HEK293 (cell line): ENCODE data around the gene GSC2.

Experiments used
- PRDM4 ChIP-seq: fragments of 450-650 bp; formaldehyde crosslinking; IDR thresholded peaks from 2 replicates; pipeline ENCODE4 v1.5.1; 2017; ENCODE audit warnings: missing biosample characterization, missing genetic modification characterization
- SCRT1 ChIP-seq: fragments of 450-650 bp; formaldehyde crosslinking; IDR thresholded peaks from 2 replicates; pipeline ENCODE4 v1.5.1; 2016; ENCODE audit warnings: missing biosample characterization, missing genetic modification characterization, borderline replicate concordance
- SP3 ChIP-seq: fragments of 450-650 bp; formaldehyde crosslinking; IDR thresholded peaks from 2 replicates; pipeline ENCODE4 v1.5.1; 2016; ENCODE audit warnings: missing biosample characterization, missing genetic modification characterization
- ZBTB17 ChIP-seq: fragments of 450-650 bp; formaldehyde crosslinking; IDR thresholded peaks from 2 replicates; pipeline ENCODE4 v1.5.1; 2016; ENCODE audit warnings: missing biosample characterization, missing genetic modification characterization
- ZBTB48 ChIP-seq: fragments of 450-650 bp; formaldehyde crosslinking; IDR thresholded peaks from 2 replicates; pipeline ENCODE4 v1.5.1; 2016; ENCODE audit warnings: missing biosample characterization, missing genetic modification characterization
- ZNF488 ChIP-seq: fragments of 450-650 bp; formaldehyde crosslinking; IDR thresholded peaks from 2 replicates; pipeline ENCODE4 v1.5.1; 2016; ENCODE audit warnings: missing biosample characterization, missing genetic modification characterization
- ZNF513 ChIP-seq: fragments of 450-650 bp; IDR thresholded peaks from 2 replicates; pipeline ENCODE4 v1.5.1; 2018; ENCODE audit warnings: missing biosample characterization, missing genetic modification characterization
- ZNF529 ChIP-seq: fragments of 450-650 bp; formaldehyde crosslinking; IDR thresholded peaks from 2 replicates; pipeline ENCODE4 v1.5.1; 2017; ENCODE audit warnings: missing genetic modification characterization, missing biosample characterization; ENCODE audit not compliant: insufficient replicate concordance
- ZNF549 ChIP-seq: fragments of 450-650 bp; IDR thresholded peaks from 2 replicates; pipeline ENCODE4 v1.5.1; 2018; ENCODE audit warnings: missing biosample characterization, missing genetic modification characterization, mild to moderate bottlenecking, inconsistent platforms, moderate library complexity
- ZNF596 ChIP-seq: fragments of 450-650 bp; IDR thresholded peaks from 2 replicates; pipeline ENCODE4 v1.5.0; 2018; ENCODE audit warnings: missing biosample characterization, mild to moderate bottlenecking, missing genetic modification characterization, moderate library complexity
- ZNF707 ChIP-seq: fragments of 450-650 bp; formaldehyde crosslinking; IDR thresholded peaks from 2 replicates; pipeline ENCODE4 v1.5.1; 2016; ENCODE audit warnings: missing biosample characterization, missing genetic modification characterization
- ZNF768 ChIP-seq: fragments of 450-650 bp; formaldehyde crosslinking; IDR thresholded peaks from 2 replicates; pipeline ENCODE4 v1.5.1; 2018; ENCODE audit warnings: missing biosample characterization, mild to moderate bottlenecking, missing genetic modification characterization
- ZNF777 ChIP-seq: fragments of 450-650 bp; formaldehyde crosslinking; IDR thresholded peaks from 2 replicates; pipeline ENCODE4 v1.5.1; 2017; ENCODE audit warnings: missing biosample characterization, missing genetic modification characterization, borderline replicate concordance
- ZNF830 ChIP-seq: fragments of 450-650 bp; IDR thresholded peaks from 2 replicates; pipeline ENCODE4 v1.5.0; 2018; ENCODE audit warnings: missing biosample characterization, missing genetic modification characterization, low read depth, mild to moderate bottlenecking, moderate library complexity
- ZSCAN16 ChIP-seq: fragments of 450-650 bp; formaldehyde crosslinking; IDR thresholded peaks from 2 replicates; pipeline ENCODE4 v1.5.1; 2016; ENCODE audit warnings: missing biosample characterization, missing genetic modification characterization
- TF ChIP-seq, protein P1 (sequence below): fragments of 450-650 bp; formaldehyde crosslinking; IDR thresholded peaks from 2 replicates; pipeline ENCODE4 v1.5.1; 2016; ENCODE audit warnings: missing biosample characterization, missing genetic modification characterization, low read depth
- TF ChIP-seq, protein P2 (sequence below): fragments of 450-650 bp; formaldehyde crosslinking; IDR thresholded peaks from 2 replicates; pipeline ENCODE4 v1.5.1; 2016; ENCODE audit warnings: missing biosample characterization, missing genetic modification characterization, low read depth
- TF ChIP-seq, protein P3 (sequence below): fragments of 450-650 bp; formaldehyde crosslinking; IDR thresholded peaks from 2 replicates; pipeline ENCODE4 v1.5.1; 2016; ENCODE audit warnings: missing biosample characterization, missing genetic modification characterization
- TF ChIP-seq, protein P4 (sequence below): IDR thresholded peaks from 2 replicates; pipeline ENCODE4 v1.6.1; 2011; ENCODE audit warnings: mild to moderate bottlenecking, low read depth, low read length, borderline replicate concordance
- TF ChIP-seq, protein P5 (sequence below): fragments of 450-650 bp; formaldehyde crosslinking; IDR thresholded peaks from 2 replicates; pipeline ENCODE4 v1.5.0; 2017; ENCODE audit warnings: missing biosample characterization, missing genetic modification characterization, borderline replicate concordance

The GSC2 gene

GRCh38 chr22:19177164-19178064, 27.3 kb upstream of the GSC2 start (continued):
- TF ChIP-seq ZBTB48 (tag by site-specific recombination) (no peak), ZNF549 (no peak), SP3 (tag by site-specific recombination) (no peak), ZSCAN16 (no peak), ZNF513 (no peak), ZNF529 (tag by site-specific recombination) (no peak), ZNF488 (tag by site-specific recombination) (no peak), ZNF707 (tag by site-specific recombination) (no peak), ZNF596 (no peak), SCRT1 (tag by site-specific recombination) (no peak), ZNF830 (no peak), ZBTB17 (0 out of 2 replicates have a peak, but pooled peaks have one; percentile 10), ZNF768 (tag by site-specific recombination) (no peak), PRDM4 (tag by site-specific recombination) (no peak), ZNF777 (tag by site-specific recombination) (no peak)
- TF ChIP-seq, protein P1, sequence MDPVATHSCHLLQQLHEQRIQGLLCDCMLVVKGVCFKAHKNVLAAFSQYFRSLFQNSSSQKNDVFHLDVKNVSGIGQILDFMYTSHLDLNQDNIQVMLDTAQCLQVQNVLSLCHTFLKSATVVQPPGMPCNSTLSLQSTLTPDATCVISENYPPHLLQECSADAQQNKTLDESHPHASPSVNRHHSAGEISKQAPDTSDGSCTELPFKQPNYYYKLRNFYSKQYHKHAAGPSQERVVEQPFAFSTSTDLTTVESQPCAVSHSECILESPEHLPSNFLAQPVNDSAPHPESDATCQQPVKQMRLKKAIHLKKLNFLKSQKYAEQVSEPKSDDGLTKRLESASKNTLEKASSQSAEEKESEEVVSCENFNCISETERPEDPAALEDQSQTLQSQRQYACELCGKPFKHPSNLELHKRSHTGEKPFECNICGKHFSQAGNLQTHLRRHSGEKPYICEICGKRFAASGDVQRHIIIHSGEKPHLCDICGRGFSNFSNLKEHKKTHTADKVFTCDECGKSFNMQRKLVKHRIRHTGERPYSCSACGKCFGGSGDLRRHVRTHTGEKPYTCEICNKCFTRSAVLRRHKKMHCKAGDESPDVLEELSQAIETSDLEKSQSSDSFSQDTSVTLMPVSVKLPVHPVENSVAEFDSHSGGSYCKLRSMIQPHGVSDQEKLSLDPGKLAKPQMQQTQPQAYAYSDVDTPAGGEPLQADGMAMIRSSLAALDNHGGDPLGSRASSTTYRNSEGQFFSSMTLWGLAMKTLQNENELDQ (tag by site-specific recombination): no peak
- TF ChIP-seq, protein P2, sequence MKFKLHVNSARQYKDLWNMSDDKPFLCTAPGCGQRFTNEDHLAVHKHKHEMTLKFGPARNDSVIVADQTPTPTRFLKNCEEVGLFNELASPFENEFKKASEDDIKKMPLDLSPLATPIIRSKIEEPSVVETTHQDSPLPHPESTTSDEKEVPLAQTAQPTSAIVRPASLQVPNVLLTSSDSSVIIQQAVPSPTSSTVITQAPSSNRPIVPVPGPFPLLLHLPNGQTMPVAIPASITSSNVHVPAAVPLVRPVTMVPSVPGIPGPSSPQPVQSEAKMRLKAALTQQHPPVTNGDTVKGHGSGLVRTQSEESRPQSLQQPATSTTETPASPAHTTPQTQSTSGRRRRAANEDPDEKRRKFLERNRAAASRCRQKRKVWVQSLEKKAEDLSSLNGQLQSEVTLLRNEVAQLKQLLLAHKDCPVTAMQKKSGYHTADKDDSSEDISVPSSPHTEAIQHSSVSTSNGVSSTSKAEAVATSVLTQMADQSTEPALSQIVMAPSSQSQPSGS (tag by site-specific recombination): no peak
- TF ChIP-seq, protein P3, sequence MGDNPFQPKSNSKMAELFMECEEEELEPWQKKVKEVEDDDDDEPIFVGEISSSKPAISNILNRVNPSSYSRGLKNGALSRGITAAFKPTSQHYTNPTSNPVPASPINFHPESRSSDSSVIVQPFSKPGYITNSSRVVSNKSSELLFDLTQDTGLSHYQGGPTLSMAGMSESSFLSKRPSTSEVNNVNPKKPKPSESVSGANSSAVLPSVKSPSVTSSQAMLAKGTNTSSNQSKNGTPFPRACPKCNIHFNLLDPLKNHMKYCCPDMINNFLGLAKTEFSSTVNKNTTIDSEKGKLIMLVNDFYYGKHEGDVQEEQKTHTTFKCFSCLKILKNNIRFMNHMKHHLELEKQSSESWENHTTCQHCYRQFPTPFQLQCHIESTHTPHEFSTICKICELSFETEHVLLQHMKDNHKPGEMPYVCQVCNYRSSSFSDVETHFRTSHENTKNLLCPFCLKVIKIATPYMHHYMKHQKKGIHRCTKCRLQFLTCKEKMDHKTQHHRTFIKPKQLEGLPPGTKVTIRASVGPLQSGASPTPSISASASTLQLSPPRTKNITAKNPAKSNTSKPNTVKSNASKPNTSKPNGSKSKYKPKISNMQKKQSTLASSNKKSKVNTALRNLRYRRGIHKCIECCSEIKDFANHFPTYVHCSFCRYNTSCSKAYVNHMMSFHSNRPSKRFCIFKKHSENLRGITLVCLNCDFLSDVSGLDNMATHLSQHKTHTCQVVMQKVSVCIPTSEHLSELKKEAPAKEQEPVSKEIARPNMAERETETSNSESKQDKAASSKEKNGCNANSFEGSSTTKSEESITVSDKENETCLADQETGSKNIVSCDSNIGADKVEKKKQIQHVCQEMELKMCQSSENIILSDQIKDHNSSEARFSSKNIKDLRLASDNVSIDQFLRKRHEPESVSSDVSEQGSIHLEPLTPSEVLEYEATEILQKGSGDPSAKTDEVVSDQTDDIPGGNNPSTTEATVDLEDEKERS (tag by site-specific recombination): no peak
- TF ChIP-seq, protein P4, sequence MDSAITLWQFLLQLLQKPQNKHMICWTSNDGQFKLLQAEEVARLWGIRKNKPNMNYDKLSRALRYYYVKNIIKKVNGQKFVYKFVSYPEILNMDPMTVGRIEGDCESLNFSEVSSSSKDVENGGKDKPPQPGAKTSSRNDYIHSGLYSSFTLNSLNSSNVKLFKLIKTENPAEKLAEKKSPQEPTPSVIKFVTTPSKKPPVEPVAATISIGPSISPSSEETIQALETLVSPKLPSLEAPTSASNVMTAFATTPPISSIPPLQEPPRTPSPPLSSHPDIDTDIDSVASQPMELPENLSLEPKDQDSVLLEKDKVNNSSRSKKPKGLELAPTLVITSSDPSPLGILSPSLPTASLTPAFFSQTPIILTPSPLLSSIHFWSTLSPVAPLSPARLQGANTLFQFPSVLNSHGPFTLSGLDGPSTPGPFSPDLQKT: no peak
- TF ChIP-seq, protein P5, sequence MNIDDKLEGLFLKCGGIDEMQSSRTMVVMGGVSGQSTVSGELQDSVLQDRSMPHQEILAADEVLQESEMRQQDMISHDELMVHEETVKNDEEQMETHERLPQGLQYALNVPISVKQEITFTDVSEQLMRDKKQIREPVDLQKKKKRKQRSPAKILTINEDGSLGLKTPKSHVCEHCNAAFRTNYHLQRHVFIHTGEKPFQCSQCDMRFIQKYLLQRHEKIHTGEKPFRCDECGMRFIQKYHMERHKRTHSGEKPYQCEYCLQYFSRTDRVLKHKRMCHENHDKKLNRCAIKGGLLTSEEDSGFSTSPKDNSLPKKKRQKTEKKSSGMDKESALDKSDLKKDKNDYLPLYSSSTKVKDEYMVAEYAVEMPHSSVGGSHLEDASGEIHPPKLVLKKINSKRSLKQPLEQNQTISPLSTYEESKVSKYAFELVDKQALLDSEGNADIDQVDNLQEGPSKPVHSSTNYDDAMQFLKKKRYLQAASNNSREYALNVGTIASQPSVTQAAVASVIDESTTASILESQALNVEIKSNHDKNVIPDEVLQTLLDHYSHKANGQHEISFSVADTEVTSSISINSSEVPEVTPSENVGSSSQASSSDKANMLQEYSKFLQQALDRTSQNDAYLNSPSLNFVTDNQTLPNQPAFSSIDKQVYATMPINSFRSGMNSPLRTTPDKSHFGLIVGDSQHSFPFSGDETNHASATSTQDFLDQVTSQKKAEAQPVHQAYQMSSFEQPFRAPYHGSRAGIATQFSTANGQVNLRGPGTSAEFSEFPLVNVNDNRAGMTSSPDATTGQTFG (tag by site-specific recombination): no peak
